GM12878 (cell line): Measurements from ENCODE around the gene NHSL2. TPM values are rescaled to one million over a fixed set of nuclear protein-coding genes. Genes with fewer than 3 reads are reported as not detected.

Experiments used
- ATAC-seq: fragments of 200-7000 bp; cut with Tn5 transposase; 3 replicates; pipeline ENCODE4 v1.9.1; 2020; ENCODE audit warnings: mild to moderate bottlenecking, moderate library complexity
- BruUV-seq: library from RNA; stranded (reverse); fragments of 400-500 nt; replicated peaks from 2 replicates; lab custom pipeline; 2021; lab: Mats Ljungman, UMichigan
- CTCF ChIA-PET: fragments of 300-600 bp; sonication (Branson Sonifier 250); formaldehyde crosslinking; extraction: SDS; loops from one replicate; lab custom pipeline; 2021; ENCODE audit warnings: inconsistent platforms; lab: Yijun Ruan, JAX
- POLR2A ChIA-PET: fragments of 350-600 bp; formaldehyde crosslinking; extraction: SDS; loops from one replicate; lab custom pipeline; 2021; ENCODE audit warnings: inconsistent platforms; lab: Charles Lee
- RAD21 ChIA-PET: fragments of 300-600 bp; sonication (Branson Sonifier 250); formaldehyde crosslinking; loops from one replicate; lab custom pipeline; 2023; ENCODE audit warnings: antibody characterized with exemption; ENCODE audit not compliant: unreplicated experiment; lab: Charles Lee
- SMC1A ChIA-PET: fragments of 300-600 bp; sonication (Branson Sonifier 250); formaldehyde crosslinking; loops from one replicate; lab custom pipeline; 2023; ENCODE audit not compliant: unreplicated experiment, uncharacterized antibody; lab: Charles Lee
- DNase-seq: peaks from one replicate; pipeline ENCODE4 v3.0.0-alpha.2; 2011; ENCODE audit warnings: low read depth, low spot score
- FAIRE-seq: peaks from 3 replicates; lab custom pipeline; 2011; peaks lifted over from hg19 to GRCh38; lab: Jason Lieb, UNC
- H2AFZ ChIP-seq: 2 replicates; pipeline ENCODE4 v1.6.0; 2011; ENCODE audit warnings: low read depth, low read length, control low read depth; ENCODE audit not compliant: control insufficient read depth
- H3K27ac ChIP-seq: 2 replicates; pipeline ENCODE4 v1.5.1; 2011; ENCODE audit warnings: control low read depth; ENCODE audit not compliant: control insufficient read depth, insufficient read depth
- H3K27me3 ChIP-seq, 2 experiments: replicated peaks in 1 of 2; 2 replicates each; pipeline versions ENCODE4 v1.6.0 to v1.6.1; 2011; ENCODE audit warnings: low read length in 1 of 2; ENCODE audit not compliant: control insufficient read depth in 2 of 2, insufficient read depth in 2 of 2
- H3K36me3 ChIP-seq, 2 experiments: 2 replicates each; pipeline ENCODE4 v1.5.1; 2011; ENCODE audit warnings: low read length in 1 of 2; ENCODE audit not compliant: control insufficient read depth in 2 of 2, insufficient read depth in 2 of 2
- H3K4me1 ChIP-seq: 2 replicates; pipeline ENCODE4 v1.6.1; 2011; ENCODE audit warnings: mild to moderate bottlenecking, low read length, moderate library complexity, mixed read lengths; ENCODE audit not compliant: control insufficient read depth, insufficient read depth
- H3K4me2 ChIP-seq: 2 replicates; pipeline ENCODE4 v1.6.0; 2011; ENCODE audit warnings: control low read depth; ENCODE audit not compliant: control insufficient read depth, insufficient read depth
- H3K4me3 ChIP-seq: fragments of 200-600 bp; sonication (generic); 2 replicates; pipeline ENCODE4 v1.5.1; 2016
- H3K79me2 ChIP-seq: 2 replicates; pipeline ENCODE4 v1.6.0; 2011; ENCODE audit warnings: low read length; ENCODE audit not compliant: control insufficient read depth, insufficient read depth
- H3K9ac ChIP-seq: 2 replicates; pipeline ENCODE4 v1.8.0; 2011; ENCODE audit warnings: low read length, control low read depth, mixed read lengths; ENCODE audit not compliant: control insufficient read depth, insufficient read depth
- H3K9me3 ChIP-seq: replicated peaks from 3 replicates; pipeline ENCODE4 v1.5.1; 2011; ENCODE audit warnings: mild to moderate bottlenecking, low read length; ENCODE audit not compliant: control insufficient read depth, insufficient read depth
- H4K20me1 ChIP-seq: 2 replicates; pipeline ENCODE4 v1.6.0; 2011; ENCODE audit not compliant: control insufficient read depth, insufficient read depth
- CHD4 ChIP-seq: fragments of 200-600 bp; sonication (generic); IDR thresholded peaks from 2 replicates; pipeline ENCODE4 v1.6.1; 2016; ENCODE audit warnings: mild to moderate bottlenecking
- HCFC1 ChIP-seq: fragments of 150-350 bp; IDR thresholded peaks from 2 replicates; pipeline ENCODE4 v1.6.1; 2014; ENCODE audit warnings: low read length
- KLF5 ChIP-seq: fragments of 450-650 bp; IDR thresholded peaks from 2 replicates; pipeline ENCODE4 v1.6.1; 2014; ENCODE audit warnings: mild to moderate bottlenecking; ENCODE audit not compliant: partially characterized antibody
- RAD51 ChIP-seq: fragments of 450-650 bp; IDR thresholded peaks from 2 replicates; pipeline ENCODE4 v1.6.1; 2016; ENCODE audit warnings: moderate library complexity, mild to moderate bottlenecking, inconsistent platforms
- STAT1 ChIP-seq: fragments of 450-650 bp; conservative IDR thresholded peaks from 2 replicates; pipeline ENCODE4 v1.6.1; 2014; ENCODE audit warnings: antibody characterized with exemption, mild to moderate bottlenecking
- SUZ12 ChIP-seq: fragments of 200-600 bp; sonication (generic); IDR thresholded peaks from one replicate; pipeline ENCODE4 v1.6.1; 2018; ENCODE audit warnings: antibody characterized with exemption, mild to moderate bottlenecking; ENCODE audit not compliant: unreplicated experiment
- TARDBP ChIP-seq: IDR thresholded peaks from 2 replicates; pipeline ENCODE4 v1.6.1; 2016; ENCODE audit warnings: borderline replicate concordance
- ZBTB4 ChIP-seq: fragments of 450-650 bp; formaldehyde crosslinking; IDR thresholded peaks from 2 replicates; pipeline ENCODE4 v1.4.0; 2022; ENCODE audit warnings: mild to moderate bottlenecking, moderate library complexity
- ZSCAN29 ChIP-seq: fragments of 450-650 bp; IDR thresholded peaks from 2 replicates; pipeline ENCODE4 v1.6.1; 2017; ENCODE audit warnings: mild to moderate bottlenecking, moderate library complexity
- in situ Hi-C: fragments of 300-500 bp; cut with MboI; formaldehyde crosslinking; loops from 9 replicates; pipeline ENCODE4 v1.14.3; 2018; ENCODE audit warnings: mixed read lengths
- intact Hi-C: fragments of 100-400 bp; cut with micrococcal nuclease; formaldehyde crosslinking; loops from one replicate; pipeline ENCODE4 v1.14.2; 2022; ENCODE audit not compliant: unreplicated experiment
- polyA plus RNA-seq, 11 experiments: library from polyadenylated mRNA; depleted of rRNA in 4 of 11; unstranded in 6 of 11; stranded (reverse) in 5 of 11; fragments of >200 nt; fragmentation: Nextera tagmentation in 4 of 11; fragmentation: Illumina TruSeq in 1 of 11; extraction: Ambion mirVana in 4 of 11; extraction: Trizol in 1 of 11; gene quantifications; 1 replicate in 1 of 11; 2 replicates in 10 of 11; pipeline versions ENCODE4 v1.2.1 to v1.2.3, GENCODE V29; 2011 to 2016; ENCODE audit warnings: inconsistent platforms in 2 of 11, missing spikeins in 2 of 11, low read depth in 1 of 11
- total RNA-seq, 4 experiments: library from RNA; depleted of rRNA in 3 of 4; stranded (reverse); fragments of >200 nt in 3 of 4; fragmentation: Illumina TruSeq in 1 of 4; extraction: Trizol in 1 of 4; gene quantifications; 2 replicates each; pipeline versions ENCODE4 v1.2.1 to v1.2.3, GENCODE V29; 2013 to 2021

Gene NHSL2
- total and polyA plus RNA-seq, 10 of the 15 experiments (the other 5 are each of a cell fraction or from before 2014, with no cell fraction given): 0.05 to 0.53 (median 0.07) TPM; not detected in 2

DNA sequence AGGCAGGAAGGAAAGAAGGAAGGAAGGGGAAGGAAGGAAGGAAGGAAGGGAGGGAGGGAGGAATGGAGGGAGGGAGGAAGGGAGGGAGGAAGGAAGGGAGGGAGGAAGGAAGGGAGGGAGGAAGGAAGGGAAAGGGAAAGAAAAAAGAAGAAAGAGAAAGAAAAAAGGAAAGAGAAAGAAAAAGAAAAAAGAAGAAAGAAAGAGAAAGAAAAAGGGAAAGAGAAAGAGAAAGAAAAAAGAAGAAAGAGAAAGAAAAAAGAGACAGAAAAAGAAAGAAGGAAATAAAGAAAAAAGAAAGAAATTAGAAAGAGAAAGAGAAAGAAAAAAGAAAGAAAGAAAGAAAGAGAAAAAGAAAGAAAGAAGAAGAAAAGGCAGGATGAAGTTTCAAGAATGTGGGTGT, 15.0 kb upstream of the NHSL2 start:
- ATAC-seq: no peak
- H2AFZ ChIP-seq: no peak overlapping the region
- intact Hi-C loops (no loop called here), in situ Hi-C loops (no loop called here)
- no peaks in the 10 kb centered on the region for H3K79me2 ChIP-seq
- H3K9ac ChIP-seq: no peak overlapping the region
- ChIA-PET RAD21 (no interaction called here), POLR2A (no interaction called here), SMC1A (interaction anchor here (0.6 kb wide), 1 partner anchor 45 kb away, joined by 3 read pairs; no protein-coding TSS in a partner anchor), CTCF (no interaction called here)
- H3K9me3 ChIP-seq: no peaks in the 10 kb centered on the region
- no peak overlapping the region for H3K4me2 ChIP-seq
- no peak for FAIRE-seq
- BruUV-seq: no TSS peak
- no peak overlapping the region for H3K4me3 ChIP-seq
- TF ChIP-seq ZBTB4 (no peak), CHD4 (no peak), KLF5 (no peak), ZSCAN29 (no peak), HCFC1 (no peak), STAT1 (no peak), TARDBP (no peak), RAD51 (no peak), SUZ12 (no peak)
- H3K4me1 ChIP-seq: no peaks in the 10 kb centered on the region
- no peaks in the 10 kb centered on the region for H4K20me1 ChIP-seq
- H3K36me3 ChIP-seq: no peaks in the 10 kb centered on the region
- no peak for DNase-seq
- H3K27ac ChIP-seq: no peak overlapping the region
- no peaks in the 10 kb centered on the region for H3K27me3 ChIP-seq
